Stimulated activated CD8-positive, alpha-beta memory T cell treated with anti-CD3 and anti-CD28 coated beads, Interleukin-4, amount 100 ng/mL, for 48 hours (primary cell): ENCODE results near the gene C2orf49.
"Not testable (repeated sequence)": the region's sequence is repeated elsewhere in the genome, so short reads cannot be mapped to it uniquely, and the experiment has no call there.

Experiments used
- DNase-seq: peaks from one replicate; pipeline ENCODE4 v3.0.0-alpha.2; 2020

C2orf49 gene

DNA sequence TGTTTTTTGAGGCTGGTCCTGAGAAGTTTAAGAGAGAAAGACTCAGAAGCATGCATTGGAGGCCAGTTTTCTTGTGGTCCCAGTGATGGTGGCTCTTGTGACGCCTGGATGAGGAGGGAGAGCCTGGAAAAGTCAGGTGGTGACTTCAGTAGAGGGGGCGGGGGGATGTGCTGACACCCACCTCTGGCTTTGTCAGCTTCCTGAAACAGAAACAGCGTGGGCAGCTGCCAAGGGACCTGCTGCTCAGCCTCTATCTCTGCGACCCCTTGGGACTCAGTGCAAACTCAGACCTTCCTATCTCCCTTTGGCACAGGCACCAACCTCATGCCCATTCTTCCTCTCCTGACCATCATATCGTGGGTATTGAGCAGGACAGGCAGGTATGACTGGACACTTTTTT, 14.2 kb upstream of the C2orf49 start:
- DNase-seq: no peak

DNA sequence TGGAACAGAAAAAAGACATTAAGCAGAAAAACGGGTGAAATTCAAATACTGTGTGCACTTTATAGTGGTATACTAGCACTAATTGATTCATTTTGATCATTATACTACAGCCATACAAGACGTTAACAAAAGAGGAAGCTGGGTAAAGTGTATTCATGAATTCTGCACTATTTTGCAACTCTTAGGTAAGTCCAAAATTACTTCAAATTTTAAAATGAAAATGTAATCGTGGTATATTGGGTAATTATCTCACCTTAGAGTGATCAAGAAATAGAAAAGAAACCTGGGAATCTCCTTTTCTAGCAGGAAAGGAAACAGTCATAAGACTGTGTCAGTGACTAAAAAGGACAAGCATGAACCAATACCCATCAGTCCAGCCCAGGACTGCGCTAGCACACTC, 13.2 kb upstream of the C2orf49 start:
- DNase-seq: no peak

DNA sequence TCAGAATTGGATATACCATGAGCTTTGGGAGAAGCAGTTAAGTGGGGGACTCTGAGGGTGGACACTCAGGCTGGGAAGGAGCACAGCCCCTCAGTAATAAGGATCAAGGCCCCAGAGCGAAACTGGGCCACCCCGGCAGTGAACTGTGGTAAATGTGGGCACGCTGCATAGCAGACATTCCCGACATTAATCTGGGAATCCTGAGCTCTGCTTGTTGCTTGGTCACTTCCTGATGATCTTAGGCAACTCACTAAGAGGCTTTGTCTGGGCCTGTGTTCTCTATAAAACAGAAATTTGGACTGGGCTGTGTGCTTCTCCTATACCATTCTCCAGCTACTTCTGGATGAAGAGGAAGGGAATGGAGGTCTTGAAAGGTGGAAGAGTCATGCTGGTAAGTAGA, 12.6 kb upstream of the C2orf49 start:
- no peak for DNase-seq

DNA sequence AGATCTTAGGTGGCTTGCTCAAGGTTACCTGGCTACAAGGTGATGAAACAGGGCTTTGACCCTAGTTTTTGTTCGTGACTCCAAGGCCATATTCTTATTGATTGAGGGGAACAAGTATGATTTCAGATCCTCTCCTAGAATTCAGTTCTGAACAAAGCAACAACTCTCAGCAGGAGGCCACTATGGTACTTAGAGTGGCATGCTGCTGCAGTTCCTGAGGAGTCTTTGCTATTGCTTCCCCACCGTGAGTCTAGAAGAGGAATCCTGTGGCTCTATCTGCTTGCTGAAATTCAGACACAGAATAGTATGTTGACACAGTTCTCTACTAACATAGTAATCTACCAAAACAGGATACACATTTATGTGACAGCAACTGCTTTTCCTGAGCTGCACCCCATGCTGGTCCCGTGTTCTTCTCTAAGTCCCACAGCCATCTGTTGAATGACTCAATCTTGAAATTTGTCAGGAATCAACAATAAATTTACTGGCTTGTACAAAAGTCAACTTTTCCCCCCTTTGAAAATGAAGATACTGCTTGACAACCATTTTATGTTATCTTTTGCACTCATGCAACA, 11.9 kb upstream of the C2orf49 start:
- no peak for DNase-seq

DNA sequence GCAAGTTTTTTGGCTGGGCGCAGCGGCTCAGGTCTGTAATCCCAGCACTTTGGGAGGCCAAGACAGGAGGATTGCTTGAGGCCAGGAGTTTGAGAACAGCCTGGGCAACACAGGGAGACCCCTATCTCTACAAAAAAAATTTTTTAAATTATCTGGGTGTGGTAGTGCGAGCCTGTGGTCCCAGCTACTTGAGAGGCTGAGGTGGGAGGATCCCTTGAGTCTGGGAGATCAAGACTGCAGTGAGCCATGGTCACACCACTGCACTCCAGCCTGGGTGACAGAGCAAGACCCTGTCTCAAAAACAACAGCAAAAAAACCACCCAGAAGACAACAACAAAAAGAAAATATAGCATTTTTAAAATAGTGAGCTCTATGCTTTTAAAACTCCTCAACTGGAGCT, 10.1 kb upstream of the C2orf49 start:
- DNase-seq: not testable (repeated sequence)

DNA sequence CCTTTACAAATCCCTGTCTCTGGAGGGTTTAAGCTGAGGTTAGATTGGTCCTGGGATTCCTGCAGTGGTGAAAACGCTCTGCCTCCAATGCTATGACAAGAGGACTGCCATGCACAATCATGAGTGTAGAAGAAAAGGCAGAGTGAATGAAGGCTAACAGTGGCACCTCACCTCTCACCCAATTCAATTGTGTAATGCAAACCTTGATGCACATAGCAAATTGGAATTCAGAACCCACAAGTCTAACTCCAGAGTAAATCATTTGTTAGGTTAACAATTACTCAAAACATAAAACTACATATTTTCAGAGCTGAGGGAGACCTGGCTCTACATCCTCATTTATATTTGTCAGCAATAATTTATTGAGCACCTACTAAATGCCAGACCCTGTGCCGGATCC, 9.7 kb upstream of the C2orf49 start:
- no peak for DNase-seq

DNA sequence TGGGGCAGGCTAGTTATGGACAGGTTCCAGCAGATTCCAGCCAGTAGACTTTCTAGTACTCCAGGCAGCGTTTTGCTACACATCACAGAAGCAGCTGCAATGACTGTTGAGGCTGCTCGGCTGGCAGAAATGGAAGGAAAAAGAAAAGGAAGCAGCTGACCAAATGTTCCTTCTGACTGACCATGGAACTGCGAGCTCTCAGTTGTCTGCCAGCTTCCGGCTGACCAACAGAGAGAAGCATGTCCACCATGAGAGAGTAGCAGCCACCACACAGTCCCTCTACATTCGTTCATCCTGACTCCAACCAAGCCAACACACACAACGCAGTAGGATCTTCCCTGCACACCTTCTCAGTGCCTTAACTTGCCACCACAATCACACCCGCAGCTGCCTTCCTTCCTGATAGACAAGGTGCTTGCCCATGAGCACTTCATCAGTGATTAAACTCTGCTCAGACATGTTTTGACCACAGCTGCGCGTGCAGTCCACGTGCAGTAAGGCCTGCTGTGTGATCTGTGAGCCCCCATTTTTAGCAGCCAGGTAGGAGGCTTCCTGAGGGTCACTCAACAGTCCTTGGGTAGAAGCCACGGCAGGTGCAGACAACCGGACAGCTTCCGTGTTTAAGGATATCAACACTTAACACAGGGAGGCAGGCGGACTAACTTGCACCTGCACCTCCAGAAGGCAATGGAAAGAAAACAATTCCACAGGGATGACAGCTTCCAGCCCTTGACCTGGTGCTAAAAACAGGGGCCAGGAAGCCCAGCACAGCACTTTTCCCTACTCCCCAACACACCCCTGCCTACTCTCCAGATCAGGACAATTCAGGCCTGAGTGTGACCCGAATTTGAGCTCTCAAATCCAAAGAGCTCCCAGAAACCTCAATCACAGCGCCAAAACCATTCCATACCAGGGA, 8.8 kb upstream of the C2orf49 start:
- peak; percentile 39 for DNase-seq

DNA sequence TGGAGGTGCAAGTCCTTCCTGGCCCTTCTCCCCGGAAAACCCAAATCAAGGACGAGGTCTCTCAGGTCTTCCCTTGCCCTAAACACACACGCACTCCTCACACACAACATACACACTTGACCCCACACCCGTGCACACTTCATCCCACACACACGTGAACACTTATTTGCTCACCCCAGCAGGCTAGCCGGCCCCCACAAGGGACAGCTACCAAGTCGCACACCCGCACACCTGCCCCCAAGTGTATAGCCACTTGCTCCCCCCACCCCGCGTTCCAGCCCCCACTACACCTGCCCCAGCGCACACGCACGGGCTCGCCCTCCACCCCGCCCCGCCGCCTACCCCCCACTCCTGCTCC, 8.2 kb upstream of the C2orf49 start:
- peak; percentile 40 for DNase-seq

DNA sequence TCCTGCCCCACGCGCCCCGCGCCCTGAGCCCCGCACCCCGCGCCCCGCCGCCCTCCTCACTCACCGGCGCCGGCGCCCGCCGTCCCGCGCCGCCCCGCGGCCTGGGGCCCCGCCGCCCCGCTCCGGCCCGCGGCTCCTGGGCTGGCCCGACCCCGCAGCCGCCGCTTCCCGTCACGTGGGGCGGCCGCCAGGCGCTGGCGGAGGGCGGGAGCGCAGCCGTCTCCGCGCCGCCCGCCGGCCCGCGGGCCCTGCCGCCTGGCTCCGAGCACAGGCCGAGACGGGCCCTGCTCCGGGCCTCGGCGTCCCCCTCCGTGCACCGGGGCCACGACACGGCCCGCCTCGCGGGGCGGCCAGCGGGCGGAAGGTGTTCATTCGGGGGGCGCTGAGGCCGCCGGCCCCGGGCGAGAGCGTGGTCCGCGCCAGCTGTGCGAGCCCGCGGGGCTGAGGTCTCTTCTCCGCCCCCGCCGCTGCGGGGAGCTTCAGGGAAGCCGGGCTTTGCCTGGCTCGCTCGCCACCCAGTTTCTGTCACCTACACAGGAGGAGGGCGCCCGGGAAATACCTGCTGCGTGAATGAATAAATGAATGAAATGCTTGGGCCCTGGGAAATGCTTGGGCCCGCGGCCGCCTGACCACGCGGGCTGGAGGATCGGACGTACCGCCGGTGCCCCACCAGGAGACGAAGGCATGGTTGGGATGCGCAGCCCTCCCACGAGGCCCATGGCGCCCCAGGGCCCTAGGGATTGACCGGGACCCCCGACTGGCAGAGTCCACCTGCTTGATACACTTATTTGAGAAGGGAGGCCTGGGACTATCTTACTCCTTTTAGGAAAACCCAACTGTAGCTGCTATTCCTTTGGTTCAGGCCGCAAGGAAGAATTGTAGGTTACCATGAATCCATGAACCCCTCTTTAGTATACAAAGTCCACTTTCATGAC, 7.5 kb upstream of the C2orf49 start, which contains the start of gene TGFBRAP1:
Gene TGFBRAP1 (minus strand): TSS at position 175 of the 935 bp plus-strand sequence. CDS start 21,434 bp downstream, outside the sequence.
- peak; percentile 61 for DNase-seq

DNA sequence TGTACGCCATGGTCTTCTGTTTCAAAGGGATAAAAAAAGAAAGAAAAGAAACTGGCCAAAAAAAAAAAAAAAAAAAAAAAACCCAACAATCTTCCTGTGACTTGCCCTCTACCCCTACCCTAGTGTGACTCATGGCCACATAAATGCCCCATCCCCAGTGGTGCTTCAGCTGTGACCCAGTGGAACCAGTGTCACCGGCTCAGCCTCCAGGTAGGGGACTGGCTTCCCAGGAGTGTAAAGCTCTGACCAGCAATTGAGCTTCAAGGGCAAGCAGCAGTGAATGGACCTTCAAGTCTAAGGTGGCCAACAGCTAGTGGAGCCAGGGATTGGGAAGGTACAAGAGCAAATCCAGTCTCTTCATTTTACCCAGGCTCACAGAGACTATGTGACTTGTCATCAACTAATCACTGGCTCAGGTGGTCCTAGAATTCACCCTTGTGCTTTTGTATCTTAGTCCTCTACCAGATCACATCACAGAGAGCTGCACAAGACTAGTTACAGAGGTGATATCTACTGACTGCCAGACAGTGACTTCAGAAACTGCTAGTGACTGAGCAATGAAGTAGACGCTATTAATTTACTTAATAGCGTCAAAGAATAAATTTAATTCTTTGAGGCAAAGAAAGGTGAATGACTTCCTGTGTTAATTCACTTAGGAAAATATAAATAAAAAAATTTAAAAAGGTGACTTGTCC, 6.5 kb upstream of the C2orf49 start:
- peak; percentile 34 for DNase-seq

DNA sequence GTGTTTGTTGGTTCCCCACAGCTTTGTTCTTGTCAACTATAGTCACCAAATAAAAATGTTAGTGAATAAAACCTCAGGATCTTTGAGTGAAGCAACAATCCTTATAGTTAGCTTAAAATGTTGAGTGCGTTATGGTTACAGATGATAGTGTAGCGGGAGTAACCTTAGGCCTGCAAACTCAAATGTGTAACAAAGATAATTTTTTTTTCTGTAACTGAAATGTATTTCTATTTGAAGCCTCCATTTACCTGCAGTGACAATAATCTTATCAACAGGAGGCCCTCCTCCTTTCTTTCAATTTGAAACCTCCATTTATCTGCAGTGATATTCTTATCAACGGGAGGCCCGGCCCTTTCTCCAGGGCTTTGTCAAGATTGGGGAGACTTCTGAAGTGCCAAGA, 3.1 kb upstream of the C2orf49 start:
- DNase-seq: no peak

DNA sequence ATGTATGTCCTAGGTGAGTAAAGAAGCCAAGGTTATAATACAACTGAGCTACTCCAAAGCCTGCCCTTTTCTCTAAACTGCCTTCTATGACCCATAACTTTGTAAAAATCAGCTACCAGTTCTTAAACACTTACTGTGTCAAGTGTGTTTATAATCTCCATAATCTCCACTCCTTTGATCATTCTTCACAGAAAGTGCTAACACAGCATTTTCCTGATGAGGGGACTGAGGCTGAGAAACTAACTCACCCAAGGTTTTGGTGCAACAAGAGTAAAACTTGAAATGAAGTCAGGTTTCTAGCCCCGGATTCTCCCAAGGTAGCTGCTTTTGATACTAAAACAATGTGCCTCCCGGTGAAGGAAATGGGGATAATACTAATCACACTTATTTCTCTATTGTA, 1.9 kb upstream of the C2orf49 start:
- DNase-seq: no peak

DNA sequence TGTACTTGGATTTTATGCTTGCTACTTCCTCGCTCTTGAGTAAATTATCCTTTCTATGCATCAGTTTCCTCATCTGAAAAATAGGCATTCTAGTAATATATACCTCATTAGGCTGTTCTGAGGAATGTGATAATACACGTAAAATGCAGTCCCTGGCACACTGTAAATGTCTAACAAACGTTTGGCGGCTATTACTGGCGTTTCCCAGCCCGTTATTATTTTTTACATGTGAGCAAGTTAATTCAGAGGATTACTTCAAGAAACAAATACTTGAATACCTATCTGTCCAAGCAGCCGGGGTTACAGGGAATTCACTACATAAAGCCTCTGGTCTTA, 586 bp upstream of the C2orf49 start:
- DNase-seq: no peak

DNA sequence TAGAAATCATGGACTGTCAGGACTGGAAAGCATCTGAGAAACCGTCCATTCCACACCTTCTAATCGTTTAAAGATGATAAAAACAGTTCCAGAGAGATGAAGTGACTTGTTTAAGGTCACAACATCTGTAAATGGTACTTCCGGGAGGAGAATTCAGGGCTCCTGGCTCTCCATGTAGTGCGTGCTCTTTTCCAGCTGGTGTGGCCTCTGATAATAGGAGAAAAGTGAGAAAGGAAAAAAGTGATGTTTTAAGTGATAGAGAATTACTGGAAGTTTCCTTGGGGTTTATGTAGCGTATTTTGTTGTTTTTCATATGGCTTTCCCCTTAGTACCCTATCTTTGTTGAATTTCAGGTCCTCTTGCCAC, 663 bp downstream of the C2orf49 start:
- DNase-seq: no peak

DNA sequence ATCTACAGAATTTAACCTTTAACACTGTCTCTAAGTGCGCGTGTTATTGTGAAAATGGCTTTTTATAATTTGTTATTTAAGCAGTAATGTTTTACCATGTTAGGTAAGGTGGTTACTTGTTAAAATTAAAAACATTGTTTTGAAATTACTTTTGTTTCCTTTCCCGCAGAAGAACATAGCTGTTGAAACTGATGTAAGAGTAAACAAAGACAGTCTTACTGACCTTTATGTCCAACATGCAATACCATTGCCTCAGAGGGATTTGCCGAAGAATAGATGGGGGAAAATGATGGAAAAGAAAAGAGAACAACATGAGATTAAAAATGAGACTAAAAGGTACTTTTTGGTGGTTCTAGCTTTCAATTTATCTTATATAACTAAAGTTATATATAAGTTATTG, 2.1 kb downstream of the C2orf49 start:
- no peak for DNase-seq

DNA sequence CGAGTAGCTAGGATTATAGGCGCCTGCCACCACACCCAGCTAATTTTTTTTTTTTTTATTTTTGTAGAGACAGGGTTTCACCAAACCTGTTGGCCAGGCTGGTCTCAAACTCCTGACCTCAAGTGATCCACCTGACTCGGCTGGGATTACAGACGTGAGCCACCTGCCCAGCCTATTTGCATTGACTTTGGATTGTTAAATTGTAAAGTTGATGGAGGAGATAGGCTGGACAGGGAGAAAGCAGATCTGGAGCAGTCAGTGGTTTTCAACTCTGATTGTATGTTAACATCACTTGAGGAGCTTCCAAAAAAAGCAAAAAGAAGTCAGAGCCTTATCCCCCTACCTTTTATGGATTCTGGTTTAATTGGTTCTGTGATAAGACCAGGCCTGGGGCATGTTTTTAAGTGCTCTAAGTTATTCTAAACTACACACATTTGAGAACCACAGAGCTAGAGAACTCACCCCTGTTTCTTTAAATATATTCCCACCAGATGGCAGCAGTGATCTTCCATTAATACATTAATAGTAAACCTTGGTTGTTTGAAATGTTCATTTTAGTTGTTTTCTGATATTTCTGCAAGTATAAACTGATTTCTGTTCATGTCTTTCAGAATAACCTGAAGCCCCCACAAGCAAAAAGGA, 7.5 kb downstream of the C2orf49 start:
- DNase-seq: no peak

DNA sequence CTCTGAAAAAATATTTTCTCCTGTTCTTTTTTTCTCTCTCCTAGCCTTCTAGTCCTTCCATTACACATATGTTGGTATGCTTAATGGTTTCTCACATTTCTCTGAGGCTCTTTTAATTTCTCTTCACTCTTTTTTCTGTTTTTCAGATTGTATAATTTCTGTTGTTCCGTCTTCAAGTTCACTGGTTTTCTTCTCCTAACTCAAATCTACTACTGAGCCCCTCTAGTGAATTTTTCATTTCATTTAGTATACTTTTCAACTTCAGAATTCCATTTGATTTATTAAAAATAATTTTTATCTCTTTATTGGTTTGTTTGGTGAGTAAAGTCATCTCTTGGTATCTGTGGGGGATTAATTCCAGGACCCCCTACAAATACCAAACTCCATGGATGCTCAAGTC, 19.8 kb downstream of the C2orf49 start:
- DNase-seq: no peak

DNA sequence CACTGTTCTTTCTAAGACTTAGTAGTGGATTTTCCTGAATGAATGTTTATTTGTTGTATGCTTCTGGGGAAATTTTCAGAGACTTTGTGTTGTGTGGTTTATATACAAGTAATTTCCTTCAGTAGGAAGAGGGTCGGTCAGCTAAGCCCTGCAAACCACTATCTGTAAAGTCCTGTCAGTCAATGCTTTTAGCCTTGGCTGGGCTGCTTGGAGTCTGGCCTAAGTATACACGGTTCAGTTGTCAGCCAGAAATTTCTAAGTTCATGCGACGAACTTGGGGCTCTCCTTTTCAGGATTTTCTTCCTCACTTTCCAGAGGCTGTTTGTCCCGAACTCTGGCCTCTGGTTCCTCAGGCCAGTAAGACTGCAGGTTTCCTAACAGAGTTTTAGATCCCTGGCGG, 21.3 kb downstream of the C2orf49 start:
- no peak for DNase-seq

DNA sequence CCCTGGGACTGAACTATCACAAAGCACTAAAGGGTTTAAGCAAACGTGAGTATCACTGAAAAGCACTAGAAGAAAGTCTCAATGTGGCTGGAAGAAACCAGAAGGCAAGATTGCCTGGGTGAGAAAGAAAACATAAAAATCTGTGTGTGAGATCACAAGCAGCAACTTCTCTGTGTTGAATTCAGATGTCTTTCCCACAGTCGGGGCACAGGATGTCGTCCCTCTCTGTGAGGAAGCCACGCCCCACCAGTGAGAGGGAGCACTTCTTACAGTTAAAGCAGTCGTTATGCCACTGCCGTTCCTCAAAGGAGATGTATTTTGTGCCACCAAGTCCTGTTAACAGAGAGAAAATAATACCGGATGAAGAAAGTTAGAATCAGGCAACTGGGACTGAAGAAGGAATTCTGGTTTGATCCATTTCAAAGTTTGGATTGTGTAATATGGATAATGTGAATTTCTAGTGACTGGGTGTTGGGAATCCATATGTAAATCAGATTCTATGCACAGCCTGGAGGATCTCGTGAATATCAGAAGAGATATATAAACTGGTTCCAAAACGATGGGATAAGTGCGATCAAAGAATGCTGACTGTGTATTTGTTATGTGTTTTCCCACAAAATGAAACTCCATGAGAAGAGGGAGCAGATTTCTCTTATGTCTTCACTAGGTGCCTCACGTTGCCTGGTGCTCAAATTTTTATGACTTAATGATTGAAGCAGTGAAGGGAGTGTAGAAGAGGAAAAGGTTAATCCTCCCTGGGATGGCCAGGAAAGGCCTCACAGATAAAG, 24.0 kb downstream of the C2orf49 start:
- DNase-seq: no peak

DNA sequence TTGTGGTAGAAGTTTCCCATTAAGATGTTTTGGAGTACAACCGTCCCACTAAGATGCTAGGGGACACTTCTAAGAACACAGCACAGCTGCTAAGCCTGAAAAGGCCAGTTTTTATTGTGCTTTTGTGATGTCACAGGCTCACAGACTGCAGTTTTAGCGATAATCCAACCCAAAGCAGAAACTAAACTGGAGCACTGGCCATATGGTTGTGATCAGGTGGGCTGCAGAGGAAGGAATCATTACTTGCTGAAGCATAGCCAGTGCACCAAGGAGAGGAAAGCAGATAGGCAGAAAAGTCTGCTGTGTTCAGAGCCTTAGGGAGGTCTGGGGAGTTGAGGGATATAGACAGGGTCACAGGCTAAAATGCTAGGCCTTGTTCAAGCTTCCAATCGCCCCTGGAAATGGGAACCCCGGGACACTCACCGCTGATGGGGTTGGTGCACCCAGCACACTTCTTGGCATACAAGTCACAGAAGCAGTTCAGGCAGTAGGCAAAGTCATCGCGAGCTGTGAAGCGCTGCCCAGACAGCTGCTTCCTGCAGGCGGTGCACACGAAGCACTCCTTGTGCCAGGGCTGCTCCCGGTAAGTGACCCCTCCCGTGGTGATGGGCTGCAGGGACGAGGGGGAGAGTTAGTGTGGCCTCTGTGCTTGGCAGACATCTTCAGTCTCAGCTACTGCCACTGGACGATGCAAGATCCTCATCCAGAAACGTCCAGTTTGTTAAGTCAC, 25.7 kb downstream of the C2orf49 start:
- DNase-seq: no peak
